ENCODE measurements around the gene PRKAA1.

PRKAA1 gene

DNA sequence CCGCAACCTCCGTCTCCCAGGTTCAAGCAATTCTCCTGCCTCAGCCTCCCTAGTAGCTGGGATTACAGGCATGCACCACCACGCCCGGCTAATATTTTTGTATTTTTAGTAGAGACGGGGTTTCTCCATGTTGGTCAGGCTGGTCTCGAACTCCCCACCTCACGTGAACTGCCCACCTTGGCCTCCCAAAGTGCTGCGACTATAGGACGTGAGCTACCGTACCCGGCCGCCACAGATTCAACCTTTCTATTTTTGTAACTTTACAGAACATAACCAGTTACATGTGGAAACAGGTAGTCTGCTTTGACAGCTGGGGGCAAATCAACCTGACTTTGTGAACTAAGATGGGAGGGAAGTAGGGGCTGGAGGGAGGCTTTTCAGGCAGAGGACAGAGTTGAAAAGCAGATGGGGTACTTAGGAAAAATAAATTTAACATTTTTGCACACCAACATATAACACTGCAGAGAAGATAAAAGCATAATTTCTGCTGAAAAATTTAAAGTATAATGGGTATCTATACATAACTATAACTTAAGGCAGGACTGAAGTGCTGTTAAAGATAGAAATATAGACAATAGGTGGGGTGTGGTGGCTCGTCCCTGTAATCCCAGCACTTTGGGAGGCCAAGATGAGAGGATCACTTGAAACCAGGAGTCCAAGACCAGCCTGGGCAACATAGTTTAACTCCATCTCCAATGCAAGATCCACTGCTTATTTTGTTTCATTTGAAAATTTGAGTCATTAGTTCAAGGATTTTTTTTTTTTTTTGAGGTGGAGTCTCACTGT lies 31.8 kb upstream of the PRKAA1 start:
- Histone ChIP-seq H2BK12ac (ENCODE audit: low read length) (no peak overlapping the region), H3K4me1 (ENCODE audit: control insufficient read depth in 2 of 2, insufficient read depth in 1 of 2, low read depth in 1 of 2, low read length in 2 of 2) (peaks cover 8 to 9% of the 10 kb centered on the region in 2 donors), H3K27me3 (ENCODE audit: control insufficient read depth in 3 of 3, insufficient read depth in 3 of 3, low read depth in 1 of 3, low read length in 3 of 3) (no peaks in the 10 kb centered on the region), H3K4me3 (ENCODE audit: low read length in 2 of 2) (no peak overlapping the region), H2AFZ (ENCODE audit: low read length) (no peak overlapping the region), H4K8ac (ENCODE audit: low read depth, low read length) (no peak overlapping the region), H3K27ac (replicated peaks; ENCODE audit: low read length) (no peak overlapping the region), H3K9ac (ENCODE audit: low read depth, low read length, poor library complexity) (no peak overlapping the region), H3K79me1 (ENCODE audit: low read depth, low read length) (no peaks in the 10 kb centered on the region), H2AK5ac (ENCODE audit: low read depth, low read length) (no peak overlapping the region), H2BK5ac (ENCODE audit: low read length) (no peak overlapping the region), H3K23ac (ENCODE audit: low read depth, low read length, poor library complexity) (no peak overlapping the region), H4K91ac (ENCODE audit: low read depth, low read length, poor library complexity) (no peak overlapping the region), H3K36me3 (replicated peaks in 1 of 2; ENCODE audit: control insufficient read depth in 2 of 2, insufficient read depth in 2 of 2, low read length in 2 of 2) (peaks cover 61 to 95% of the 10 kb centered on the region in 2 donors), H3K14ac (ENCODE audit: low read length) (no peak overlapping the region), H2BK15ac (ENCODE audit: low read length) (no peak overlapping the region), H3K4me2 (ENCODE audit: insufficient read depth, low read length, poor library complexity, severe bottlenecking) (no peak overlapping the region), H3K4ac (ENCODE audit: low read length) (no peak overlapping the region), H3K18ac (ENCODE audit: low read length) (no peak overlapping the region), H2BK120ac (ENCODE audit: low read depth, low read length) (no peak overlapping the region), H3K9me3 (replicated peaks in 1 of 2; ENCODE audit: control insufficient read depth in 2 of 2, insufficient read depth in 1 of 2, low read depth in 1 of 2, low read length in 2 of 2) (peaks cover 0 to 1% of the 10 kb centered on the region in 2 donors)
- DNase-seq (ENCODE audit: low spot score), result no peak
- WGBS, 2 donors (ENCODE audit: extremely low coverage in 2 of 2, insufficient read length in 2 of 2, insufficient replicate concordance in 1 of 2), result no CpG with 5 or more reads among the region's 13 CpGs

- no peak for DNase-seq (ENCODE audit: low spot score)
- peaks cover 0 to 1% of the 10 kb centered on the region in 2 donors for H3K9me3 ChIP-seq (replicated peaks in 1 of 2; ENCODE audit: control insufficient read depth in 2 of 2, insufficient read depth in 1 of 2, low read depth in 1 of 2, low read length in 2 of 2)
- no peak overlapping the region for H4K8ac ChIP-seq (ENCODE audit: low read depth, low read length)
- H2BK12ac ChIP-seq (ENCODE audit: low read length), result no peak overlapping the region
- WGBS, 2 donors (ENCODE audit: extremely low coverage in 2 of 2, insufficient read length in 2 of 2, insufficient replicate concordance in 1 of 2), result no CpG with 5 or more reads among the region's 3 CpGs
- H3K14ac ChIP-seq (ENCODE audit: low read length), result no peak overlapping the region
- H3K9ac ChIP-seq (ENCODE audit: low read depth, low read length, poor library complexity), result no peak overlapping the region
- H3K4me3 ChIP-seq (ENCODE audit: low read length in 2 of 2), result no peak overlapping the region
- H3K27ac ChIP-seq (replicated peaks; ENCODE audit: low read length), result no peak overlapping the region
- peaks cover 8 to 9% of the 10 kb centered on the region in 2 donors for H3K4me1 ChIP-seq (ENCODE audit: control insufficient read depth in 2 of 2, insufficient read depth in 1 of 2, low read depth in 1 of 2, low read length in 2 of 2)
- no peak overlapping the region for H3K23ac ChIP-seq (ENCODE audit: low read depth, low read length, poor library complexity)
- no peaks in the 10 kb centered on the region for H3K79me1 ChIP-seq (ENCODE audit: low read depth, low read length)
- no peak overlapping the region for H3K18ac ChIP-seq (ENCODE audit: low read length)
- H2BK120ac ChIP-seq (ENCODE audit: low read depth, low read length), result no peak overlapping the region
- H3K4me2 ChIP-seq (ENCODE audit: insufficient read depth, low read length, poor library complexity, severe bottlenecking), result no peak overlapping the region
- no peak overlapping the region for H4K91ac ChIP-seq (ENCODE audit: low read depth, low read length, poor library complexity)
- no peak overlapping the region for H2AK5ac ChIP-seq (ENCODE audit: low read depth, low read length)
- H3K27me3 ChIP-seq (ENCODE audit: control insufficient read depth in 3 of 3, insufficient read depth in 3 of 3, low read depth in 1 of 3, low read length in 3 of 3), result no peaks in the 10 kb centered on the region
- peaks cover 59 to 91% of the 10 kb centered on the region in 2 donors for H3K36me3 ChIP-seq (replicated peaks in 1 of 2; ENCODE audit: control insufficient read depth in 2 of 2, insufficient read depth in 2 of 2, low read length in 2 of 2)
- no peak overlapping the region for H2BK5ac ChIP-seq (ENCODE audit: low read length)
- no peak overlapping the region for H2BK15ac ChIP-seq (ENCODE audit: low read length)
- H3K4ac ChIP-seq (ENCODE audit: low read length), result no peak overlapping the region
- no peak overlapping the region for H2AFZ ChIP-seq (ENCODE audit: low read length)
Measured at GRCh38 chr5:40828690-40829661, 30.8 kb upstream of the PRKAA1 start.

DNA sequence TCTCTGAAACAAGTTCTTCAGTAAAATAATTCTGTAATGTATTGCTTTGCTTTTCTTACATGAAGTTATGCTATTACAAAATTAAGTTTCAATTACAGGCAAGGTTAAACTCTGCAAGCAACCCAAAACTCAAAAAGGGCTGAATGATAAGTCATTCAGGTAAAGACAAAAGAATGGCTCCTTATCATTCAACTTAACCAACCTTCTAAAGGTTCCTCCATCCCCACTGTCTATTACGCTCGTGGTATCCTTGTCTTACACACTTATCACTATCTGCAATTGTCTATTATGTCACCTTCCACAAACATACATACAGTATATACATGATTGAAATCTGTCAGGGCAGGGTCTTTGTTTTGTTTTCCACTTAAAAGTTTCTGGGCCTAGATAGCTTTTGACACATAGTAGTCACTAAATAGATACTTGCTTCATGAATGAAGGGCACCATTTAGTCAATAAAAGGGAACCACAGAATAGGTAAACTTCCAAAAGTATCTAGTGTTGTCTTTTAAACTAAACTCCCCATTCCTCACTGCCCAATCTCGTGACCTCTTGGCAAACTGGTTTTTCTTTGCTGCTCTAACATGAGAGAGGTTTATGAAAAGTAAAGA lies 30.0 kb upstream of the PRKAA1 start:
- H3K18ac ChIP-seq (ENCODE audit: low read length), result no peak overlapping the region
- no peak overlapping the region for H3K27ac ChIP-seq (replicated peaks; ENCODE audit: low read length)
- H3K4ac ChIP-seq (ENCODE audit: low read length), result no peak overlapping the region
- H3K9me3 ChIP-seq (replicated peaks in 1 of 2; ENCODE audit: control insufficient read depth in 2 of 2, insufficient read depth in 1 of 2, low read depth in 1 of 2, low read length in 2 of 2), result peaks cover 0 to 1% of the 10 kb centered on the region in 2 donors
- peaks cover 2 to 4% of the 10 kb centered on the region in 2 donors for H3K4me1 ChIP-seq (ENCODE audit: control insufficient read depth in 2 of 2, insufficient read depth in 1 of 2, low read depth in 1 of 2, low read length in 2 of 2)
- no peak overlapping the region for H3K9ac ChIP-seq (ENCODE audit: low read depth, low read length, poor library complexity)
- H2BK12ac ChIP-seq (ENCODE audit: low read length), result no peak overlapping the region
- H3K79me1 ChIP-seq (ENCODE audit: low read depth, low read length), result no peaks in the 10 kb centered on the region
- H3K4me2 ChIP-seq (ENCODE audit: insufficient read depth, low read length, poor library complexity, severe bottlenecking), result no peak overlapping the region
- H4K8ac ChIP-seq (ENCODE audit: low read depth, low read length), result no peak overlapping the region
- no peak overlapping the region for H2AK5ac ChIP-seq (ENCODE audit: low read depth, low read length)
- no peak for DNase-seq (ENCODE audit: low spot score)
- no CpG with 5 or more reads among the region's 3 CpGs for WGBS, 2 donors (ENCODE audit: extremely low coverage in 2 of 2, insufficient read length in 2 of 2, insufficient replicate concordance in 1 of 2)
- no peak overlapping the region for H2BK15ac ChIP-seq (ENCODE audit: low read length)
- no peaks in the 10 kb centered on the region for H3K27me3 ChIP-seq (ENCODE audit: control insufficient read depth in 3 of 3, insufficient read depth in 3 of 3, low read depth in 1 of 3, low read length in 3 of 3)
- H2BK120ac ChIP-seq (ENCODE audit: low read depth, low read length), result no peak overlapping the region
- H3K36me3 ChIP-seq (replicated peaks in 1 of 2; ENCODE audit: control insufficient read depth in 2 of 2, insufficient read depth in 2 of 2, low read length in 2 of 2), result peaks cover 51 to 82% of the 10 kb centered on the region in 2 donors
- H3K23ac ChIP-seq (ENCODE audit: low read depth, low read length, poor library complexity), result no peak overlapping the region
- H2AFZ ChIP-seq (ENCODE audit: low read length), result no peak overlapping the region
- H3K4me3 ChIP-seq (ENCODE audit: low read length in 2 of 2), result no peak overlapping the region
- H3K14ac ChIP-seq (ENCODE audit: low read length), result no peak overlapping the region
- H2BK5ac ChIP-seq (ENCODE audit: low read length), result no peak overlapping the region
- H4K91ac ChIP-seq (ENCODE audit: low read depth, low read length, poor library complexity), result no peak overlapping the region

Measured in neuronal stem cell (in vitro differentiated cells).